Measurements from ENCODE around the gene ZDHHC23. TPM values are rescaled to one million over a fixed set of nuclear protein-coding genes. Genes with fewer than 3 reads are reported as not detected.
A peak's percentile ranks its signal among the peaks of the same experiment; 100 is the strongest.

The ZDHHC23 gene
- total and polyA plus RNA-seq, 12 donors = 0.24 to 4.2 (median 1.9) TPM

- H3K4me3 ChIP-seq = no peak overlapping the region
- no peak for DNase-seq
- WGBS, 4 donors = 81 to 92% (median 83%) methylated on average over 5 to 8 of the region's 8 CpGs
- no peak overlapping the region for H3K27ac ChIP-seq
- intact Hi-C loops (cut with DNase I) = no loop called here
- H3K4me1 ChIP-seq (replicated peaks in 1 of 2) = no peaks in the 10 kb centered on the region
- no peaks in the 10 kb centered on the region for H3K36me3 ChIP-seq (replicated peaks in 1 of 2)
- H3K27me3 ChIP-seq = no peaks in the 10 kb centered on the region
- TF ChIP-seq CTCF (IDR thresholded peaks at IDR 0.05) (no peak), POLR2A (IDR thresholded peaks at IDR 0.05) (no peak)
- no peaks in the 10 kb centered on the region for H3K9me3 ChIP-seq (replicated peaks in 1 of 3)
These were observed 6.4 kb downstream of the ZDHHC23 start for GRCh38 chr3:113954091-113954685.

- no peaks in the 10 kb centered on the region for H3K36me3 ChIP-seq (replicated peaks in 1 of 2)
- H3K27ac ChIP-seq = no peak overlapping the region
- no peaks in the 10 kb centered on the region for H3K9me3 ChIP-seq (replicated peaks in 1 of 3)
- no peaks in the 10 kb centered on the region for H3K27me3 ChIP-seq
- no peaks in the 10 kb centered on the region for H3K4me1 ChIP-seq (replicated peaks in 1 of 2)
- intact Hi-C loops (cut with DNase I) = no loop called here
- no peak for DNase-seq
- TF ChIP-seq POLR2A (IDR thresholded peaks at IDR 0.05) (no peak), CTCF (IDR thresholded peaks at IDR 0.05) (no peak)
- WGBS, 4 donors = 92 to 98% (median 94%) methylated on average over 3 of the region's 3 CpGs
- H3K4me3 ChIP-seq = no peak overlapping the region
These were observed 16.1 kb downstream of the ZDHHC23 start for GRCh38 chr3:113963879-113964278.

GRCh38 chr3:113966172-113966571 lies 18.4 kb downstream of the ZDHHC23 start:
- Histone ChIP-seq H3K9me3 (replicated peaks in 1 of 3) (no peaks in the 10 kb centered on the region), H3K4me1 (replicated peaks in 1 of 2) (no peaks in the 10 kb centered on the region), H3K27ac (no peak overlapping the region), H3K27me3 (no peaks in the 10 kb centered on the region), H3K36me3 (replicated peaks in 1 of 2) (no peaks in the 10 kb centered on the region), H3K4me3 (no peak overlapping the region)
- no peak for DNase-seq
- intact Hi-C loops (cut with DNase I) = no loop called here
- no peak for TF ChIP-seq POLR2A (IDR thresholded peaks at IDR 0.05)
- no peak for TF ChIP-seq CTCF (IDR thresholded peaks at IDR 0.05)
- 88 to 91% (median 89%) methylated on average over 2 of the region's 2 CpGs for WGBS, 4 donors

GRCh38 chr3:113968986-113969385 lies 21.2 kb downstream of the ZDHHC23 start:
- Histone ChIP-seq H3K27ac (no peak overlapping the region), H3K4me1 (replicated peaks in 1 of 2) (no peaks in the 10 kb centered on the region), H3K4me3 (no peak overlapping the region), H3K27me3 (no peaks in the 10 kb centered on the region), H3K9me3 (replicated peaks in 1 of 3) (peaks cover 0 to 6% (median 0%) of the 10 kb centered on the region in 3 donors), H3K36me3 (replicated peaks in 1 of 2) (no peaks in the 10 kb centered on the region)
- TF ChIP-seq CTCF (IDR thresholded peaks at IDR 0.05) (no peak), POLR2A (IDR thresholded peaks at IDR 0.05) (no peak)
- 32 to 50% (median 38%) methylated on average over 2 of the region's 2 CpGs for WGBS, 4 donors
- peak in 1 of 7 donors; percentile 4 for DNase-seq
- intact Hi-C loops (cut with DNase I) = no loop called here

Data from adrenal gland (tissue), 12 donors.